Embryonic facial prominence (tissue), 1 donor: ENCODE data around the gene DCC.

ENCODE experiments used
- DNase-seq: peaks from one replicate; pipeline ENCODE4 v3.0.0-alpha.2; 2016; ENCODE audit errors: extremely low spot score

DCC gene

DNA sequence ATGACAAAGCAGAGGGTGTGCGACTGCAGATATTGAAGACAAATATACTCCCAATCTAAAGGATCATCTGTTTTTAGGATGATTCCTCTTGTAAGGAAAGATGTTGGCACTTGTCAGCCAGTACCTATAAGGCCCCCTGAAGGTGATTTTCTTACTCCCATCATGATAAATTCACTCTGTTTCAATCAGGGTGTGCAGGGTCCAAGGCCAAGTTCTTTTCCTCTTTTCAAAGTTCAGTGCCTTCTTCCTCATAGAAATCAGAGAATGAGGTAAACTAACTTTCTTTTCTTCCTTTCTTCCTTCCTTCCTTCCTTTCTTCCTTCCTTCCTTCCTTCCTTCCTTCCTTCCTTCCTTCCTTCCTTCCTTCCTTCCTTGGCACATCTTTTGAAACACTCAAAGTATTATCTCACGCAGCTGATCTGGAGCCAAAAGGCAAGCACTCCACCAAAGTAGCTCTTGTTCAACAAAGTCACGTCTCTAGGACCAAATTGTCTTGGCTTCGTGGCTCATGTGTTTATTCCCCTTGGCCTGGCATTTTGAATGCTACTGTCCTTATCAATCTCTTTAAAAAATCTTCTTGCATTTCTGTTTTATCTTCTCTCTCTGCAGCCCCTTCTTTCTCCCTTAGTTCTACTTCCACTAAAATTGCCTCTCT lies 87.7 kb downstream of the DCC start:
- no peak for DNase-seq

DNA sequence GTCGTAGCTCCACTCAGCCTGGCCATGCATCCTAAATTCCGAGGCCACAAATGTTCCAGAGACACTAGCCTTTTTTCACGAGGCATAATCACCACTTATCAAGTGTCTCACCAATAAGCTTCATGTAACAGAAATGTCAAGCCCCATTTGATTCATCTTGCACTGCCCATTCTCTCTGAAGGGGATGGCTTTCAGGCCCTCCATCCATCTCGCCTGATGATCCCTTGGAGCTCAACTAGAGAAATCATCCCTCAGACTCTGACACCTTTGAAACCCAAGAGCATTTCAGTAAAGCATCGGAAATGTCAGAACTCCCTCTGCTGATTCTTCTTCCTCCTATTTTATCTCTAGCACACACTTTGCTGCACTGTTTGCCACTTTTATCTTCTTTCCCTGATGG lies 91.7 kb downstream of the DCC start:
- DNase-seq: no peak

DNA sequence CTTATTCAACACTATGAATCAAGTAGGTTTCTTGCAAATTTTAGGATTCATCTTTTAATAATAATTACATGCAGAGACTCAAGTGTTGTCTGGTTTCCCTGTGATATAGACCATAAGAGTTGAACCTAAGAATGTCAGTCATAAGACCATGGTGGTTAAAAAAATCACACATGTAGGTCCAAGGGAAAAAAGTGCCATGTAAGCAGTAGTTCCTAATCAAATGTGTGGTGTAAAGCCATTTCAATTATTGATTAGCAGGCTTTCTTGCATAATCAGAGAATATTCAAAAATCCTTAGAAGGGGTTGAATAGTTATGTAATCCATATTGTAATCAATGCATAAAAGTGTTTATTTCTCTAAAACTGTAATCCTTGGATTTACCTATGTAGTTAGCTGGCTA lies 93.8 kb downstream of the DCC start:
- DNase-seq: no peak

DNA sequence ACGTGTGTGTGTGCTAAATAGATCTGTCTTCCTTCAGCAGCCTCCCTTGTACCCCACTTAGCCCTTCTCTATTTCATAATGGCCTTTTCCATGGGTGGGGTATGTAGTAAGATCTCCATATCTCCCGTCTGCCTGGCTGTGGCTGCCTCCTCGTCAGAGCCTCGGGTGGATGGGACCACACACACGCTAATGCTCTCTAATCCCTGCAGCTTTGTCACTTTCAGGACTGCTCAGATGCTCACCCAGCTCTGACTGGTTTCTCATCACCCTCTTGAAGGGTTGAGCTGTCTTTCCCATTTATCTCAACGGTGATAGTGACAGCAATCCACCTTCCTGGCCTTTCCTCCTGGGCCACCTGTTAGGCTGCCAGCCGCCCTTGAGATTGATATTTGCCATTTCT lies 95.3 kb downstream of the DCC start:
- no peak for DNase-seq

DNA sequence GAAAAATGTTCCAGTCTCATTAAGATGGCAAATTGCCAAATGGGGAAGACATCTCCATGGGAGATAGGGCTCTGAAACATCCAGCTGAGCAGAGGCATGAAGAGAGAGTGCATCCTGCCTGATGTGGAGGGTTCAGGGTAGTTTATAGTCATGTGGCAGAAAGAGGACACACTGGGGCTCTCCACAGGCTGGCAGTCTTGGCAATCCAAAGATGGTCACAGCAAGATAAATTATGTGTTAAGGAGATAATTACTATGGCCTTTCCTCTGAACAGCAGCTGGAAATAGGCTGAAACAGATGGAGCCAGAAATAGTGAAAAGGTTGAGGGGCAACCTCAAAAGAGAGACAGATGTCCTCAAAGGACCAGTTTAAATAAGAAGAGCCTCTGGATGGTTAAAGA lies 97.2 kb downstream of the DCC start:
- DNase-seq: no peak

DNA sequence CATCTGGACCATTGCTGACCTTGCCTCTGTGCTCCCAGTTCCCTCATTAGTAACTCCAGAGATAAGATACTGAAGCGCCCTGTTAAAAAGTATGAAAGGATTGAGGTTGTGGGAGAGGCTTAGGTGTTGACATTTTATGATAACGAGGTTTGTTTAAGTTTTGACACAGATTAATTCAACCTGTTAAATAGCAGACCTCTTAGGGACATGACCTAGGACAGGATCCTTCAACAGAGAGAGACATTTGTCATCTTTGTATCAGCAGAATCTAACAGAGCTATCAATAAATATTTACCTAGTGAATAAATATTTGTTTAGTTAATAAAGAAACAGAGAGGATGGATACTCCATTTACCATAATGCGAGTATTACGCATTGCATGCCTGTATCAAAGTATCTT lies 99.5 kb downstream of the DCC start:
- DNase-seq: no peak

DNA sequence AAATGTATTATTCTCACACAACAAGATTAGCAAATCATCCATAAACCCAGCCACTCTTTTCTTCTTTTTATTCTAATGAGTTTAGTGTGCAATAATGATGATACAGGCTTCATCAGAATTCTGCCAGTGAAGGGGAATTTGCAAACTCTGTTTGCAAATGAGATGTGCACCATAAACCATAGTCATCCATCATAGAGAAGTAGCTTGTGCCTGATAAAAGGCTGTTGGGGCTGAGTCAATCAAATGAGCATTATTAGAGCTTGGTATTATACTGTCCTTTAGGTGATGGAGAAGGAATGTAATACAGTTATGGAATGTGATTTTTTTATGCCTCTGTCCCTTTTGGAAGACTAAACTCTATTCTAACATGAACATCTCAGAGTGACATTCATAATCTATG lies 101.8 kb downstream of the DCC start:
- DNase-seq: no peak

DNA sequence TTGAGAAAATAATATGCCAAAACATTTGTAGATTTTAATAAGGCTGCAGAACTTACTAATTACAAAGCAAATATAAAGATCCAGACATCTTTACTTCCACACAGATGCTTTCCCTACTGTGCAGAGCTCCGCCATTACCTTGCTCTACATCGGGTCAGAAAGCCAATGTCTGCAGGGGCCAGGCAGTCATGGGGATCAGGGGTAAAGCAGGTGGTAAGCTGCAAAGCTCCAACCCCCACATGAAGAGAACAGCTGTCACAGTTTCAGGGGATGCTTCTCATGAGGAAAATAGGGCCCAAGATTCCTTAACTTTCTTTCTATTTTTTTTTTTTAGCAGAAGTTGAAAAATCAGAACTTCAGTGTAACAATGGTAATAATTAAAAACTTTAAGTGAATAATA lies 102.7 kb downstream of the DCC start:
- DNase-seq: no peak

DNA sequence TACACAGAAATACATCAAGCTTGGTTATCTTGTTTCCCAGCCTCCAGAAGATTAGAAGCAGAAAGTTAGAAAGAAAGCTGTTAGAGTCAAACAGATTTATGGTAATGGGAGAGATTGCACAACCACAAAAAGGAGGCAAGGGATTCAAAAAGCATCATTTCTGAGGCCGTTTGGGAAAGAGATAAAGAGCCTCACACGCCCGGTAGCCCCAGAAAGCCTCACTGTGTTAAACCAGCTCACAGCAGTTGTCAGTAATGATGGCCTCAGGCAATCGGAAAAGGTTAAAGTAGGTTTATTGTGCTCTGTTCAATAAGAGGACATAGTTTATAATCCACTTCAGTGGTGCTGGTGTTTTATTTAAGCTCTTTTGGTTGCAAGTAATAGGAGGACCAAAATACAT lies 111.3 kb downstream of the DCC start:
- no peak for DNase-seq

DNA sequence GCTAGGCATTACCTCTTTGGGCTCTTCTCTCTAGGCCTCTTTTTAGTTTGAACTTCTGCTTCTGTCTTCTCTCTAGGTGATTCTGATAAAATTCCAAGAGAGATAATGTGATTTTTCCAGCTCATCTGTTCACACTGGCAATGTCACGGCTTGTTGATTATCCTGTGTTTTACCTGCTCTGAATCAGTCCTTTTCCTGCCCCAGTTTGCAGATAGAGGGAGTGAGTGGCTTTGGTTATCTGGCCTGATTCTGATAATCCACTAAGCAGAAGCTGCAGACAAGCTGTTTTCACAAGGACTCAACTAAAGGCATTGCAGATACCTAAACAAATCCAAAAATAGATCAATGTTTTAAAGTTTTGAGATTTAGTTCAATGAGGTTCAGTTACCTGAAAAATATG lies 111.9 kb downstream of the DCC start:
- DNase-seq: no peak

DNA sequence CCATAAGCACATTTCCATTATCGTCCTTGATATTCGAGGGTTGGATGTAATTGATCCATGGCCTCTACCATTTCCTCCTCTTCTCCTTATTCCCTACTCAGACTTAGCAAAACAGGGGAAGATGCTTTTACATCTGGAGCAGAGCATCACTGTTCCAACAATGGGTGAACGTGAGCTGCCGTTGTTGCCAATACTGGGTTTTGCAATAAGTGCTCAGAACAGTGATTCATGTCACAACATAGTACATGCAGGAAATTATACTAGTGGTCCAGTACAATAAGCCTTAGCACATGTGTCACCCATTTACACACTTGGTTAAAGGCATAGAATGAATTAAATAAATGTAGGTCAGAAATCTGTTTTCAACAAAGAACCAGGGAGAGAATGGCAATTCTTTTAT lies 112.4 kb downstream of the DCC start:
- DNase-seq: no peak

DNA sequence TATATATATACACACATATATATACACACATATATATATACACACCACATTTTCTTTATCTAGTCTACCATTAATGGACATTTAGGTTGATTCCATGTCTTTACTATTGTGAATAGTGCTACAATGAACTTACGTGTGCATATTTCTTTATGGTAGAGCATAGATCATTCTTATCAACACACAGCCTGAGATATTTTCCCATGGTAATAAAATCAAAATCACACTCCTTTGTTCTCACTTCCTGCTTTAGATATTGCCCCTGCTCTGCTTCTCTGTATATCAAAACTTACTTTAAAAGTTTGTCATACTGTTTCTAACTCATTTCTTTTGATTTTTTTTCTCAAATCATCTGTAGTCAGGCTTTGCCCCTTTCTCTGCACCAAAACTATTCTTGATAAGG lies 119.9 kb downstream of the DCC start:
- DNase-seq: no peak

DNA sequence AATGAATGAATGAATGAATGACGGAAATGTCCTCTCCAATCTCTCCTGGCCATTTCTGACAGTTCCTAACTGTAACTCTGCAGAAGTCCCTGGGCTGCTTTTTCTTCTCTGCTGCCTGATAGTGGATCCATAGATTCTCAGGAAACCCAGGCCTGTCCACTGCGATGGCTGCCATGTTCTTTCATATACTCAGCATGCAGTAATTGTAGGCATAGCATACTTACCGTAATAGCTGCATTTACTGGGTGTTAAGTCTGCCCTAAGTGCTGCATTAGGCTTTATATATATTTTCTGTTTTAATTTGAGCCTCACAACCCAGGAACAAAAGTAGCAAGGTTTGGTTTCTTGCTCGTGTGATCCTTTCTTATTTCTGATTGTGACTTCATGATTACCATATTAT lies 122.9 kb downstream of the DCC start:
- no peak for DNase-seq

DNA sequence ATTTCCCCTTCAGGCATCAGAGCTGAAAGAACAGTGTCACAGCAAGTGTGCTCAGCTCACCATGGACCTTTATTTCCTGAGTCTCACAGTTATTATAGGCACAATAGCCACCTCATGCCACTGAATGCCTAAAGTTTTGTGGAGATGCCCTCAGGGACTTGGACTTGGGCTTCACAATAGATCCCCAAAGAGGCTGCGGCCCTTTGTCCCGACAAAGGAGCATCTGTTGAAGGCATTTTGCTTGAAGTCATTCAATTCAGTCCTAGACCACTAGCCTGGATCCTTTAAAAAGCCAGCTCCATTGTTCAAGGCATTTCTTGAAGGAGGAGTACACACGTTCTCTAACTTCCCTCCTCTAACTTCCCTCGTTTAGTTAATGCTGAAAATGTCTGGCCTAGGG lies 125.4 kb downstream of the DCC start:
- DNase-seq: no peak

DNA sequence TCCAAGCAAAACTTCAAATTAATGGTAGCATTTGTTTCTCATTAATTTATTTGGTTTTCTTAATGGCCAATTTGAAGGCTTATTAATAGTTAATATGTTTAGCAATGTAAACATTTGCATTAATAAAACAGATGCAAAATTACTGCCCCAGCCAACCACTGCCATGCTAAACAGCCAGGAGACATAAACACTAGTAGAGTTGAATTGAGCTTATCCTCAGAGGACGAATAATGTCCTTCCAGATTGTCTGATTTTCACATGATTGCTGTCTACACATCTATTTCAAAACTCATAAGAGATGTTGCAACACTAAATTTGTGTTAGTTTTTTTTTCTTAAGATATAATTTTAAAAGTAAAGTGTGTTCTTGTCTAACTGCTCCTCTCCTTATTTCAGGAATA lies 128.5 kb downstream of the DCC start:
- DNase-seq: no peak

DNA sequence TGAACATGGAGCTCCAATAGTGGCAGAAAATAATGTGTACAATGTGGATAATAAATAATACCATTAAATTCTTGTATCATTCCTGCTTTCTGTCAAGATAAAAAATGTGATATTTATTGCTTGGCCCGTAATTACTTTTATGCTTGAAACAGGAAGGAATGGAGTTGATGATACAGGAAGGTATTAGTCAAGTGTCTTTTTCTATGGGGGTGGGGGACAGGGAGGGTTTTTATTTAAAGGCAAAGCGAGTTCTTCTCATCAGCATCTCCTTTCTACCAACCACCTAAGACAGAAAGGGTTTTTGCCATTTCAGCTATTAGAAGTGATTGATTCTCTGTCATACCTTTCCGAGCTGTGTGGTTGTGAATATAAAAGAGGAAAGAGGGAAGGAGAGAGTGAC lies 135.3 kb downstream of the DCC start:
- no peak for DNase-seq

DNA sequence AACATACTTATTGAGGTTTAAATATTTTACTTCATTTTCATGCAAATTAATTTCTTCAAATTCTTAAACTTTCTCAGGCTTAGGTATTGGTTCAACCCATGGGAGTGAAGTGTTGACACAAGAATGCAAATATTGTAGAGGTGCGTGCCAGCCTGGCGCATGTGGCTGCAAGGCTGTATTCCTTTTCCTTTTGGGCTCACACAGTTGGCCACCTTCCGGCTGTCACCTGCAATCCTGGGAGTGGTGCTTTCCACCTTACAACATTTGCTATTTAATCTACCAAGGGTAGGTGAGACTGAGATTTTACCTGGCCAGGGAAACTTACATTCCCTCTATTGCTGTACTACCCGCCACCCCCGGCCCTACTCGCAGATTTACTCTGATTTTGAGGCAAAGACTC lies 141.1 kb downstream of the DCC start:
- DNase-seq: no peak

DNA sequence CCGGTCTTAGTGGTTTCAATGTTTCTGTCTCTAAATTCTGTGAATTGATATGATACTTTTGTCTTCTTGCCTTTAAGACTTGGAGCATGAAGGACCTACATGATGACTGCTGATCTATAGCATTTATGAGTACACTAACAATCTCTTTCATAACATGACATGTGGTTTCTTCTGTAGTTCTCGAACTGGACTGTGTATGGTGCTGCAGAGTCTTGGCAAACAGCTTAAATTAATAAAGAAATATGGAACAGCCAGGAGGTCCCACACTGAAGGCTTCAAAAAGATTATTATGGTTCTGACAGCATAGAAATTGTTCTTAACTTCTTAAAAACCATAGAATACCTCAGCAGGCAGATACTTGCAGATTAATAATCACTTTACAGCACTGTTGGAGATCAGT lies 145.0 kb downstream of the DCC start:
- no peak for DNase-seq

DNA sequence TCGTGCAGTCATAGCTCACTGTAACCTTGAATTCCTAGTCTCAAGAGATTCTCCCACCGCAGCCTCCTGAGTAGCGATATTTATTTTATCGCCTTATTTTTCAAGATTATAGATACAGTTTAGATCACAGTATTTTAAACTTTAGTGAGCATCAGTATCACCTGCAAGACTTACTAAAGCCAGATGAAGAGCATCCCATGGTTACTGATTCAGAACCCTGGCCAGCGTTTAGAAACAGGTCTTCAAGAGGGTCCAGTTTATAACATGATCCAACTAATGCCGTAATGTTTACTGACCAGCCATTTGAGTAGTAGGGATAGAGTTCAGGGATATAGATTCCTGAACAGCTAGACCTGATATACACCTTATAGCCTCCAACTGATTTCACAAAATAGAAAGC lies 146.1 kb downstream of the DCC start:
- no peak for DNase-seq

DNA sequence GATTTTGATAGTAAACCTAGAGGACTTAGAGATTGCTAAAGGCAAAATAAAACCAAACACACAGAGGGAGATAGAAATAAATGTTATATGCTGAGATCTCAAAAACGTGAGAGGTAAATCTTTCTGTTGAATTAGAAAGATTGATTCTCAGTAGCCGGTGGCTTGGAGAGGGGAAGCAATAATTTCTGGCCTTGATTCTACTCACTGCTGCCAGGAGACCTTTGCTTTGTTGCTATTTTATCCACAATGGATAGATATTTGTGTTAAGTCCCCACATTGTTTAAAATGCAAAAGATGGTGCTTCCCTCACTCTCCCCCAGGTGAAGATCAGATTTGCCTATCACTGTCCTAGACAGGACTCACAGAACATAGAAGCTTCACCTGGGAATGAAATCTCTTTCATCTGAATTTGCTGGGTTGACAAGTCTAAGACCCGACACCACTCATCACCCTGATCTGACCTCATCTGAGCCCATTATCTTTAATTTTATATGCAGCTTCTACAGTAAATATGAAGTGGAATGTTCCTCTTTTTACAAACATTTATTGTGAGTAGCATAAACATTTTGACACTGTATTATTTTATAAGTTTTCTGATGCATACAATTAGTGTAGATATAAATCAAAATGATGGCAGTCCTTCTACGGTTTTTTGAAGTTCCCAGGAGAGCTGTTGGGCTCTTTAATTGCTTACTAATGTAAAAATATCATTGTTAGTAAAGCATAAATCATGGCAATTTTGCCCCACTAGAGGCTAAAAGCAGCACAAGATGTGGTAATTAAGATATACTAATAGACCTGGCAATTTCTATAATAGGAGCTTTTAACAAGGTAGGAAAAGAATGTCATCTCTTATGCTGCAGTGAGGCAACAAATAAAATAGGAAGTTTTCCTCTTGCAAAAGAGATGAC lies 149.7 kb downstream of the DCC start:
- no peak for DNase-seq

DNA sequence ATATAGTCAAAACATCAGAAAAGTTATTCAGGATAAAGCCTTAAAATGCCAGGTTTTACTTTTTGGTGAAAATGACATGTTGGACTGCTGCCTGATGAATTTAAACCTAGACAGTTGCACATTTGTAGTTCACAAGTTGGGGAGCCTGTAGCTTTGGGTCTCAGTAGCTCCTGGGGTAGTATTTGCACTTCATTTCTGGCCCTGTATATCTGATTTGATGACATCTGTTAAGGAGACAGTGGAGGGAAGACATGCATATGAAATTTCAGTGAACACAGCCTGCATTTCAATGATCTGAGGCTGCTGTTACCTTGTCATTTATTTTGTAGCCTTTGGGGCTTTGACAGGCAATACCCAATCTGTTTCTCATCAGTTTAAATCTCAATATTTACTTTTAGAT lies 156.4 kb downstream of the DCC start:
- DNase-seq: no peak

DNA sequence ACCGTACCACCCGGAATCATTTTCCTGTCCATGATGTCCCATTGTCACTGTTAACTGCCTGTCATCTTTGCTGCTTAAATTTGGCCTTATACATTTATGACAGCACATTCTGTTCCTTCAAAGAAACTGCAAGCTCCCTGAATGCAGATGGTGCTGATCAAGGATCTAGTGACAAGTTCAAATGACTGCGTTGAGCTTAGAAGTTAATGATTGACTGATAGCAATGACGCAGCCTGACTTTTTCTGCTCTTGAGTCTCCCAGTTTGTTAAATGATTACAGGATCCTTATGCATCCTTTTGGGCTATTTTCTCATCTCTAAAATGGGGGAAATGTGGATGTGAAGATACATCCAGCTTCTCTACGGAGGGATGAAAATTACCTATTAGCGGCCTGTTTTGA lies 159.0 kb downstream of the DCC start:
- no peak for DNase-seq

DNA sequence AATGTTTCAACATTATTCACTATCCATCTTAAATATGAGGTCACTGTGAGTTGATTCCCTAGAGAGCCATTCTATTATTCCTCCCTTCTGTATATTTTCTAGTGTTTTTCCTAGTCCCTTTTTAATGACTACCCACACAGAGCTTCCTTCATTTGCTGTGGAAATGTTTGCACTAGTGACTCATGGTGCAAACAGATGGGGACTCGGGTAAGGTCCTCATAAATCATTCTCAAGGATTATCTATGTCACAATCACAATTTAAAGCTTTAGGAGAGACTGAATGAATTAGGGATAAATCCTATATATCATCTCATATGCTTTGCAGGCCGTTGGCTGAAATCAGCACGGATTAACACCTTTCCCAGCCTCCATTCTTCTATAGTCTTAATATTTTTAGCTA lies 159.6 kb downstream of the DCC start:
- DNase-seq: no peak

DNA sequence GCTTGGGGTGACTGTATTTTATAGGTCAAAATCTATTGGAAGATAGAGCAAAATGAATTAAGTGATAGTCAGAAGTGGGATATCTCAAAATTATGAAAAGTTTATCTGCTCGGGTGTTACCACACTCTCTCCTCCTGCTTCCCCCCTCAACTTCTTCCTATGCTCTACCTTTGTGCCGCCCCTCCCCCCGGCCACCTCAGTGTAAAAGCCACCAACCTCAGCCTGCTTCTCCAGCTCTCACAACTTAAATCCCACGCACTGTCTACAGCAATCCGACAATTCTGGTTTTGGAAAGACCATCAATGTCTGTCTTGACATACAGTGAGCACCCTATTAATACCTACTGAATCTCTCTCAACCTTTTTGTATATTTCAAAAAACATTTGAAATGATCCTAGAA lies 164.6 kb downstream of the DCC start:
- no peak for DNase-seq
